MM.1S (cell line): Measurements from ENCODE around the gene BANP.

Source experiments
- DNase-seq: peaks from one replicate; pipeline ENCODE4 v3.0.0-alpha.2; 2015
- H2AFZ ChIP-seq: fragments of 300-600 bp; sonication (generic); 2 replicates; pipeline ENCODE4 v1.6.0; 2016; ENCODE audit warnings: antibody characterized with exemption, low read length
- H3F3A ChIP-seq: fragments of 300-600 bp; sonication (generic); 2 replicates; pipeline ENCODE4 v1.6.1; 2016; ENCODE audit warnings: mild to moderate bottlenecking, antibody characterized with exemption, low read length, moderate library complexity, mixed read lengths; ENCODE audit not compliant: insufficient read depth
- H3K27ac ChIP-seq: fragments of 300-600 bp; sonication (generic); 2 replicates; pipeline ENCODE4 v1.5.1; 2016; ENCODE audit warnings: mild to moderate bottlenecking, low read length
- H3K27me3 ChIP-seq: fragments of 300-600 bp; sonication (generic); replicated peaks from 2 replicates; pipeline ENCODE4 v1.6.0; 2016; ENCODE audit warnings: low read length; ENCODE audit not compliant: insufficient read depth
- H3K36me3 ChIP-seq: fragments of 300-600 bp; sonication (generic); replicated peaks from 2 replicates; pipeline ENCODE4 v1.6.1; 2016; ENCODE audit warnings: mild to moderate bottlenecking, low read length, mixed read lengths; ENCODE audit not compliant: insufficient read depth
- H3K4me1 ChIP-seq: fragments of 300-600 bp; sonication (generic); 2 replicates; pipeline ENCODE4 v1.6.1; 2016; ENCODE audit warnings: low read length, mixed read lengths
- H3K4me2 ChIP-seq: fragments of 300-600 bp; sonication (generic); 2 replicates; pipeline ENCODE4 v1.6.0; 2016; ENCODE audit warnings: low read depth, low read length
- H3K4me3 ChIP-seq: fragments of 300-600 bp; sonication (generic); 2 replicates; pipeline ENCODE4 v1.5.1; 2016; ENCODE audit warnings: low read length, mixed read lengths
- H3K79me2 ChIP-seq: fragments of 300-600 bp; sonication (generic); 2 replicates; pipeline ENCODE4 v1.6.1; 2016; ENCODE audit warnings: mixed run types, low read length, mixed read lengths
- H3K9ac ChIP-seq: fragments of 300-600 bp; sonication (generic); 2 replicates; pipeline ENCODE4 v1.6.1; 2016; ENCODE audit warnings: low read length, mixed read lengths
- H3K9me2 ChIP-seq: fragments of 300-600 bp; sonication (generic); replicated peaks from 2 replicates; pipeline ENCODE4 v1.6.1; 2016; ENCODE audit warnings: mild to moderate bottlenecking, low read length, mixed read lengths; ENCODE audit not compliant: insufficient read depth
- H3K9me3 ChIP-seq: fragments of 300-600 bp; sonication (generic); replicated peaks from 2 replicates; pipeline ENCODE4 v1.6.1; 2016; ENCODE audit warnings: mild to moderate bottlenecking, low read length, mixed read lengths; ENCODE audit not compliant: insufficient read depth
- H4K20me1 ChIP-seq: fragments of 300-600 bp; sonication (generic); 2 replicates; pipeline ENCODE4 v1.6.1; 2016; ENCODE audit warnings: mild to moderate bottlenecking, low read length, moderate library complexity, mixed read lengths; ENCODE audit not compliant: insufficient read depth
- CTCF ChIP-seq: fragments of 300-600 bp; sonication (generic); IDR thresholded peaks from 2 replicates; pipeline ENCODE4 v1.5.1; 2016; ENCODE audit warnings: antibody characterized with exemption, low read length, mixed read lengths
- EZH2 ChIP-seq: fragments of 300-600 bp; sonication (generic); optimal IDR thresholded peaks from 2 replicates; pipeline ENCODE3; 2017; ENCODE audit warnings: low read depth, mild to moderate bottlenecking, antibody characterized with exemption, low read length, mixed read lengths
- EZH2phosphoT487 ChIP-seq: fragments of 300-600 bp; sonication (generic); IDR thresholded peaks from 2 replicates; pipeline ENCODE4 v1.6.1; 2018; ENCODE audit warnings: antibody characterized with exemption, low read length

The BANP gene

GRCh38 chr16:87958632-87959031 is 7.4 kb downstream of the BANP start:
- Histone ChIP-seq H2AFZ (no peak overlapping the region), H3K4me1 (peaks cover 28% of the 10 kb centered on the region), H3K9ac (no peak overlapping the region), H3F3A (peaks cover 17% of the 10 kb centered on the region), H3K79me2 (peaks cover 90% of the 10 kb centered on the region), H4K20me1 (no peaks in the 10 kb centered on the region), H3K36me3 (no peaks in the 10 kb centered on the region), H3K9me3 (no peaks in the 10 kb centered on the region), H3K4me2 (no peak overlapping the region), H3K27me3 (no peaks in the 10 kb centered on the region), H3K9me2 (no peaks in the 10 kb centered on the region), H3K27ac (no peak overlapping the region), H3K4me3 (no peak overlapping the region)
- no peak for DNase-seq
- TF ChIP-seq CTCF (no peak), EZH2 (no peak), EZH2phosphoT487 (no peak)

- Histone ChIP-seq H3K27me3 (no peaks in the 10 kb centered on the region), H3K4me1 (peaks cover 22% of the 10 kb centered on the region), H3K9ac (no peak overlapping the region), H3K4me2 (no peak overlapping the region), H3K9me3 (no peaks in the 10 kb centered on the region), H4K20me1 (no peaks in the 10 kb centered on the region), H3K27ac (no peak overlapping the region), H3K4me3 (no peak overlapping the region), H2AFZ (no peak overlapping the region), H3F3A (peaks cover 17% of the 10 kb centered on the region), H3K79me2 (peaks cover 90% of the 10 kb centered on the region), H3K36me3 (no peaks in the 10 kb centered on the region), H3K9me2 (no peaks in the 10 kb centered on the region)
- no peak for TF ChIP-seq EZH2
- TF ChIP-seq EZH2phosphoT487 = no peak
- no peak for TF ChIP-seq CTCF
- no peak for DNase-seq
Observed at GRCh38 chr16:87959391-87959990, 8.3 kb downstream of the BANP start.

GRCh38 chr16:87960296-87960695 is 9.1 kb downstream of the BANP start:
- H3K4me3 ChIP-seq = no peak overlapping the region
- H3K79me2 ChIP-seq = peaks cover 90% of the 10 kb centered on the region
- H3K9ac ChIP-seq = no peak overlapping the region
- no peaks in the 10 kb centered on the region for H3K36me3 ChIP-seq
- peaks cover 14% of the 10 kb centered on the region for H3F3A ChIP-seq
- H2AFZ ChIP-seq = no peak overlapping the region
- TF ChIP-seq EZH2phosphoT487 = no peak
- TF ChIP-seq EZH2 = no peak
- no peak for TF ChIP-seq CTCF
- H4K20me1 ChIP-seq = no peaks in the 10 kb centered on the region
- H3K4me2 ChIP-seq = no peak overlapping the region
- no peak for DNase-seq
- peaks cover 15% of the 10 kb centered on the region for H3K4me1 ChIP-seq
- no peaks in the 10 kb centered on the region for H3K27me3 ChIP-seq
- no peak overlapping the region for H3K27ac ChIP-seq
- H3K9me3 ChIP-seq = no peaks in the 10 kb centered on the region
- H3K9me2 ChIP-seq = no peaks in the 10 kb centered on the region
